Measurements from ENCODE around the gene HNF1B.

HNF1B gene

DNA sequence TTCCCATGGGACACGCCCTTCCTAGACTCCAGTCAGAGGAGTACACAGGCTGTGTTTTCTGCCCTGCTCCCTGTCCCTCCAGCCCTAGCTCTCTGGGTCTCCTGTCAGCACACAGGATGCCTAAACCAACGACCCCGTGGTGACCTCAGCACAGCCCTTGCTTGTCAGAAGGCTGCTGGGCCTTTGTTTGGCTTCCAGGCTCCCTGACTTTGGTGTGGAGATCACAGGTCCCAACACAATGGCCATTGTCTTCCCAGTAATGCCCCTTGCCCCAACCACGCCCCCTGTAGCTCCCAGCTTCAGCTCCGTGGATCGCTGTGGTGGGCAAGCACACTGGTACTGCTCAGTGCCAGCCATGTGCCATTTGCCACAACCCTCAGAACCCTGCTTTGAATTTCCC is 15.0 kb downstream of the HNF1B start:
- no peaks in the 10 kb centered on the region for H3K36me3 ChIP-seq (ENCODE audit: control insufficient read depth, insufficient read depth, low read length)
- TF ChIP-seq CTCF (IDR thresholded peaks at IDR 0.05; ENCODE audit: insufficient read depth, low read length, poor library complexity, severe bottlenecking): no peak

DNA sequence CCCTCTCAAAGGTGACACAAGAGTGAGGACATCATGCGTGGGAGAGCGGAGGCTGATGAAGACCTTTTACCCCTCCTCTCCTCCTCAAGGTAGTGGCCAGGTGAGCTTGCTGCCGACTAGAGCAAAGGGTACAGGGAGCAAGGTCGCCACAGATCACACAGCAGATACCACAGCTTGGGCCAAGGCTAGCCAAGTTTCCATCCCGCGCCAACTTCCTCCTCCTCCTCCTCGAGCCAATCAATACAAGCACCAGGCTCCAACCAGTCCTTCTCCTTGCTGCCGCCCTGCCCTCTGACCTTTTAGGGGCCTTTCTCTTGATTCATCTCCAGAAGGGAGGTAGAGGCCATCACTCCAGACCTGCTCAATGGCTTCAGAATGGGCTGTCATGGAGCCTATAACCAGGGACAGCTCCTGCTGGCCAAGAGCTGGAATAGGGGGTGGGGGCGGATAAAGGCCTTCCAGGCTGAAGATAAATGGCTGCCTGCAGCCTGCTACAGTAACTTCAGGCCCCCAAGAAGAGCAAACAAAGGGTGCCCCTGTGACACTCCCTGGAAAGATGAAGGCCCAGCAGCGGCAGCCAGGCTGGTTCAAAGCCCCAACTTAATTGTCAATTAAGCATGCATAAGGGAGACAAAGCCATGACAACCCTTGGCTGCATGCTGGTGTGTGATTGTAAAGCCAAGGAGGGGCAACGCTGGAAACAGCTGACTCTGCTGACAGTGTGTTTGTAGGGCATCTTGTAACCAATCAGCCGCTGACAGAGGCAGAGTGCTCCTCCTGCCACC is 17.8 kb downstream of the HNF1B start:
- DNase-seq (ENCODE audit: extremely low read depth, insufficient read length): no peak
- no peak for TF ChIP-seq CTCF (IDR thresholded peaks at IDR 0.05; ENCODE audit: insufficient read depth, low read length, poor library complexity, severe bottlenecking)
- H3K27me3 ChIP-seq (replicated peaks; ENCODE audit: control insufficient read depth, insufficient read depth, low read length): no peaks in the 10 kb centered on the region; the same call in none of the 2 replicates
- H3K36me3 ChIP-seq (ENCODE audit: control insufficient read depth, insufficient read depth, low read length): no peaks in the 10 kb centered on the region
- no peak overlapping the region for H3K4me3 ChIP-seq (replicated peaks; ENCODE audit: low read depth, low read length)

More for the DNA sequence above, 15.0 kb downstream of the HNF1B start:
- Histone ChIP-seq H3K27me3 (replicated peaks; ENCODE audit: control insufficient read depth, insufficient read depth, low read length) (no peaks in the 10 kb centered on the region; the same call in none of the 2 replicates), H3K4me3 (replicated peaks; ENCODE audit: low read depth, low read length) (no peak overlapping the region)
- DNase-seq (ENCODE audit: extremely low read depth, insufficient read length): no peak

- H3K27me3 ChIP-seq (replicated peaks; ENCODE audit: control insufficient read depth, insufficient read depth, low read length): no peaks in the 10 kb centered on the region; the same call in none of the 2 replicates
- no peak overlapping the region for H3K4me3 ChIP-seq (replicated peaks; ENCODE audit: low read depth, low read length)
- no peak for DNase-seq (ENCODE audit: extremely low read depth, insufficient read length)
- no peaks in the 10 kb centered on the region for H3K36me3 ChIP-seq (ENCODE audit: control insufficient read depth, insufficient read depth, low read length)
- no peak for TF ChIP-seq CTCF (IDR thresholded peaks at IDR 0.05; ENCODE audit: insufficient read depth, low read length, poor library complexity, severe bottlenecking)
These were observed 18.6 kb downstream of the HNF1B start for GRCh38 chr17:37726248-37726647.

- Histone ChIP-seq H3K36me3 (ENCODE audit: control insufficient read depth, insufficient read depth, low read length) (no peaks in the 10 kb centered on the region), H3K27me3 (replicated peaks; ENCODE audit: control insufficient read depth, insufficient read depth, low read length) (no peaks in the 10 kb centered on the region; the same call in none of the 2 replicates), H3K4me3 (replicated peaks; ENCODE audit: low read depth, low read length) (no peak overlapping the region)
- no peak for TF ChIP-seq CTCF (IDR thresholded peaks at IDR 0.05; ENCODE audit: insufficient read depth, low read length, poor library complexity, severe bottlenecking)
- no peak for DNase-seq (ENCODE audit: extremely low read depth, insufficient read length)
These were observed 19.2 kb downstream of the HNF1B start for GRCh38 chr17:37725601-37726146.

- Histone ChIP-seq H3K4me3 (replicated peaks; ENCODE audit: low read depth, low read length) (no peak overlapping the region), H3K27me3 (replicated peaks; ENCODE audit: control insufficient read depth, insufficient read depth, low read length) (no peaks in the 10 kb centered on the region; the same call in none of the 2 replicates), H3K36me3 (ENCODE audit: control insufficient read depth, insufficient read depth, low read length) (no peaks in the 10 kb centered on the region)
- TF ChIP-seq CTCF (IDR thresholded peaks at IDR 0.05; ENCODE audit: insufficient read depth, low read length, poor library complexity, severe bottlenecking): no peak
- DNase-seq (ENCODE audit: extremely low read depth, insufficient read length): no peak
These were observed 19.8 kb downstream of the HNF1B start for GRCh38 chr17:37725021-37725595.
